Lower leg skin (tissue), 3 donors: Measurements from ENCODE around the gene CLPTM1L.

ENCODE experiments used
- CTCF ChIP-seq, 3 donors: fragments of 450-650 bp; IDR thresholded peaks; one replicate each; pipeline ENCODE4 v1.5.1; 2016; ENCODE audit warnings: antibody characterized with exemption in 3 of 3, mild to moderate bottlenecking in 3 of 3, moderate library complexity in 2 of 3
- POLR2A ChIP-seq, 2 donors: fragments of 450-650 bp; IDR thresholded peaks; one replicate each; pipeline ENCODE4 v1.6.1; 2016 to 2017; ENCODE audit warnings: antibody characterized with exemption in 2 of 2, mild to moderate bottlenecking in 1 of 2, moderate library complexity in 1 of 2

GRCh38 chr5:1347571-1347970 is 2.7 kb upstream of the CLPTM1L start:
- TF ChIP-seq POLR2A (IDR thresholded peaks at IDR 0.05) = no peak
- TF ChIP-seq CTCF (IDR thresholded peaks at IDR 0.05) = no peak
